Activated CD8-positive, alpha-beta memory T cell treated with anti-CD3 and anti-CD28 coated beads, Interleukin-2, amount 50 U/mL, for 24 hours (primary cell): ENCODE measurements around the gene B4GALT1.
"Not testable (repeated sequence)": the region's sequence is repeated elsewhere in the genome, so short reads cannot be mapped to it uniquely, and the experiment has no call there.

ENCODE experiments used
- DNase-seq: peaks from one replicate; pipeline ENCODE4 v3.0.0-alpha.2; 2020; ENCODE audit errors: extremely low read depth

B4GALT1 gene

GRCh38 chr9:33185406-33185805 is 18.3 kb upstream of the B4GALT1 start:
- no peak for DNase-seq

GRCh38 chr9:33184963-33185362 is 17.8 kb upstream of the B4GALT1 start:
- DNase-seq, result no peak

DNA sequence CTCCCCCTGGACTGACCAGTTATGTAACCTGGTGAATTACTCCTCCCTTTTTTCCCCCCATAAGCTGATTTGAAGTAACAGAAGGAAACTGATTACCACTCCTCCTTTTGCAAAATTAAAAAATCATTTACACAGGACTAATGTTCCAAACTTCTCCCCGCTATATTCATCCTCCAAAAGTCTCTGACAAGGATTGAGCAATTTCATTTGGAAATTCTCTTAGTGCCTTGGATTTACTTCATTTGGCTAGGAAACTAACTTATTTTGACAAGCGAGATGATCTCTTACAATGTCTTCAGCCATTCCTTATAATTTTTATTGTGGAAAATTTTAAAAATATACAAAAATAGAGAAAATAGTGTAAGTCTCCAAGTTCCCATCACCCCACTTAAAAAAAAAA is 15.4 kb upstream of the B4GALT1 start:
- no peak for DNase-seq

- no peak for DNase-seq
Observed at GRCh38 chr9:33180526-33181184, 13.5 kb upstream of the B4GALT1 start.

- no peak for DNase-seq
Observed at GRCh38 chr9:33178972-33179697, 12.0 kb upstream of the B4GALT1 start.

GRCh38 chr9:33177639-33178038 is 10.5 kb upstream of the B4GALT1 start:
- no peak for DNase-seq

DNA sequence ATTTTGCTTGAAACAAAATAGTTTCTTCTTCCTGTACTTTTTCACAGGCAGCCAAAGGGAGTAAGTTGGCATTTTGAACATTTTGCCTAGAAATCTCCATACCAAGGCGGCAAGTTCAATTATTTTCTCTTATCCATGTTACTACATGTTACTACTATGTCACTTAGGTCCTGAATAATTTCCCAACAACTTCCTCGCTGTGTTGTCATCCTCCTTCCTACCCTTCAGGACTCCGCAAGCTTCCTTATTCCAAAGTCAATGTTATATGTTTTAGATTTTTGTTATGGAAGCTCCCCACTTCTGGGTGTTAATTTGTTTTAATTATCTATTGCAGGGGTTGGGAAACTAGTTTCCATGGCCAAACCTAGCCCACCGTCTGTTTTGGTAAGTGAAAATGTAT is 9.9 kb upstream of the B4GALT1 start:
- DNase-seq, result no peak

- no peak for DNase-seq
Observed at GRCh38 chr9:33175649-33176325, 8.7 kb upstream of the B4GALT1 start.

DNA sequence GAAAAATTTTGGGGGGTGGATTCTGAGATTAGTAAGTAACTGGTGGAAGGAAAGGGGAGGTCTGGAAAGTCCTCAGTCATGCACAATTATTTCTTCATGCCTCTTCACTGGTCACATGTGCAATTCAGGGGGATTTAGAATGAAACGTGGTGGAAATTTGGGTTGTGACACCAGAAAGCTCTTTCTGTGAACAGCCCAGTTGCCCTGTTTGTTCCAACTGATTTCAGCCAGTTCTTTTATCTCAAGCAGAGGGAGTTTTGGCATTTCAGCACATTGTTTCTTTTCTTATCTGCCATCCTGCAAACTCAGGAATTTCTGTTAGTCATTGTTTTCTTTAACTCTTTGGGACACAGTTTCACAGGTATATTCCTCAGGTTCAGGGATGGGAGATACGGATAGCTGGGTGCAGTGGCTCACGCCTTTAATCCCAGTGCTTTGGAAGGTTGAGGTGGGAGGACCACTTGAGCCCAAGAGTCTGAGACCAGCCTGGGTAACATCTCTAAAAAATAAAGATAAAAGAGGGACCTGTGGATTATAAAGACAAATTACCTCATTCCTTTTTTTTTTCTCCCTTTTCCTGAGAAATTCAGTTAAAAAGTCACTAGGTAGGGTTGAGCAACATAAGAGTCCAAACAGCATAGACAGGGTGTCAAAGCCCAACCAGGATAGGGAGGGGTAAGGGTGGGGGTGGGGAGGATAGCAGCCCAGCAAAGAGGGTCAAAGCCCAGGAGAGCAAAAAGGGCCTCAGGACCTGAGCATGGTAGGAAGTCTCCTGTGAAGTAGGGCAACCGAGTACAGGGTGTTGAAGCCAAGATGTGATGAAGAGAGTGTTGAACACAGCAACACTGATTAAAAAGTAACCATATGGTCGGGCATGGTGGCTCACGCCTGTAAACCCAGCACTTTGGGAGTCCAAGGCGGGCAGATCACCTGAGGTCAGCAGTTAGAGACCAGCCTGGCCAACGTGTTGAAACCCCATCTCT is 5.4 kb upstream of the B4GALT1 start:
- no peak for DNase-seq

DNA sequence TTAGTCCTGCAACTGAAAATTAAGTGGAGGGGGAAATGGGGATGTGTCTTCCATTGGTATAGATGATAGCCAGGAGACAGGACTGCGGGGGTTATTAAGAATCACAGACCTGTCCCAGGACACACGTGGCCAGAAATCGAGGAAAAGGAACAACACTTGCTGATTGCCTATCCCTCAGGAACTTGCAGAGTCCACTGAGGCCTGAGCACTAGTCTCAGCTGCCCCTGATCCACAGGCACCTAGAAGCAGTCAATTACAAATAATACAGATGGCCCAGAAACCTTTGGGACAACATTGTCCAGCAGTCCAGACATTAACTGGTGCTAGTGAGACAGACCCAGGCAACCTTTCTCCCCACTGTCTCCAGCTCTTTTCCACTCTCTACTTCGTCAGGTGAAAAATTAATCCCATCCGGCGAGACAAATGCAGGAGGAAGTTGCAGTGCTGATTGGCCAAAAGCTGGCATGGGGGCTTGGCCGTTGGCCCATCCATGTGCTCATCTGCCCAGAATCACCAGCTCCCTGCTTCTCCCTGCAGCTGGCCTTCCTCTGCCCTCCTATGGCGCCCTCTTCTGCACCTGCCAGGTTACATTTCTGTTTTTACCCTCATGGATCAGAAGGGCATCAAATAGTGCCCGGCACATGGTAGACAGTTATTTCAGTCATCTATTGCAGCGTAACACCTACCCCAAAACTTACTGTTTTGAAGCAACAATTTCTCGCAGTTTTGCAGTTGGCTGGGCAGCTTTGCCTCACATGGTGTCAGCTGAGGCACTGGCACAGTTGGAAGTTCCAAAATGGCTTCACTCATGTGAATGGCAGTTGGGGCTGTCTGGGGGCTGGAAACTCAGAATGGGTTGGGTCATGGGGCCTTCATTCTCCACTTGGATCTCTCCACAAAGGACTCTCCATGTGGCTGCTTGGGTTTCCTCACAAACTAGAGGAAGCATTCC is 3.6 kb upstream of the B4GALT1 start:
- no peak for DNase-seq

DNA sequence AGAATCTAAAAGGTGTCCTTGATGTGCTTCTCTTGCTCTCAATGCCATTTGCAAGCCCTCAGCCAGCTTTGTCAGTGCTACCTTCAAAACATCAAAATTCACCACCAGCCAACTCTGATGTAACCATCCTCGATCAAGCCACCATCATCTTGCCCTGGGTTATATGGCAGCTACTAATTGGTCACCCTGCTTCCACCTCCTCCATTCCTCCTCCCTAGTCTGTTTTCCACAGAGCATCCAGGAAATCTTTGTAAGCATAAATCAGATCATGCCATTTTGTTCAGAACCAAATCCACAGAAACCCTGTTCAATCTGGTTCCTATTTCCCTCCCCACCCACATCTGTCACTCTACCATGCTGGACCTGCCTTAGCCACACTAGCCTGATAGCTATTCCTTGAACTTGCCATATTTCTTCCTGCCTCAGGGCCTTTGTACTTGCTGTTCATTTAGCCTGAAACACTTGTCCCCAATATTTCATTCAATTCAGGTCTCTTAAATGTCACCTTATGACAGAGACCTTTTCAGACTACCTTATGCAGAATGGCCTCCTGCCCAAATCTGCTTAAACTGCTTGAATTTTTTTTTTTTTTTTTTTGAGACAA is 1.9 kb upstream of the B4GALT1 start:
- no peak for DNase-seq

DNA sequence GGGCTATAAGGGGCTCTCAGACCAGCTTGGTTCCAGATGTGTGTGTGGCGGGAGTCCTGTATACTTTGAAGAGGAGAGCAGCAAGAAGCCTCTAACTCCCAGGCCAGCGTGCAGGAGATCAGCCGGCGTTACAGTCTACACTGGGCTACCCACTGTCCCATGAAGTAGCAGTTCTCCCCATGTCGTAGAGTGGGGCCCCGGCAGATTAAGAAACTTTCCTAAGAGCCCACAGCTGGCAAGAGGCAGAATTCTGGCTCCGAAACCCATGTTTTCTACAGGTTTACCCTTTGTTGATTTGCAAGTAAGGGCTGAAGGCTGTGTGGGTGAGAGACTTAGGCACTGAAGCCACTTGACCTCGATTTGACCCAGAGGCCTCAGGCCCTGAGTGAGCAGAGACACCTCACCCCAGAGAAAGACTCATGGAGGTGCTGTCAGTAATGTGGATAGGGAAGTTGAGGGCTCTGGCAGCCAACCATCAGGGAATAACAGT is 881 bp upstream of the B4GALT1 start:
- no peak for DNase-seq

- no peak for DNase-seq
Observed at GRCh38 chr9:33166231-33167083, 679 bp downstream of the B4GALT1 start.

DNA sequence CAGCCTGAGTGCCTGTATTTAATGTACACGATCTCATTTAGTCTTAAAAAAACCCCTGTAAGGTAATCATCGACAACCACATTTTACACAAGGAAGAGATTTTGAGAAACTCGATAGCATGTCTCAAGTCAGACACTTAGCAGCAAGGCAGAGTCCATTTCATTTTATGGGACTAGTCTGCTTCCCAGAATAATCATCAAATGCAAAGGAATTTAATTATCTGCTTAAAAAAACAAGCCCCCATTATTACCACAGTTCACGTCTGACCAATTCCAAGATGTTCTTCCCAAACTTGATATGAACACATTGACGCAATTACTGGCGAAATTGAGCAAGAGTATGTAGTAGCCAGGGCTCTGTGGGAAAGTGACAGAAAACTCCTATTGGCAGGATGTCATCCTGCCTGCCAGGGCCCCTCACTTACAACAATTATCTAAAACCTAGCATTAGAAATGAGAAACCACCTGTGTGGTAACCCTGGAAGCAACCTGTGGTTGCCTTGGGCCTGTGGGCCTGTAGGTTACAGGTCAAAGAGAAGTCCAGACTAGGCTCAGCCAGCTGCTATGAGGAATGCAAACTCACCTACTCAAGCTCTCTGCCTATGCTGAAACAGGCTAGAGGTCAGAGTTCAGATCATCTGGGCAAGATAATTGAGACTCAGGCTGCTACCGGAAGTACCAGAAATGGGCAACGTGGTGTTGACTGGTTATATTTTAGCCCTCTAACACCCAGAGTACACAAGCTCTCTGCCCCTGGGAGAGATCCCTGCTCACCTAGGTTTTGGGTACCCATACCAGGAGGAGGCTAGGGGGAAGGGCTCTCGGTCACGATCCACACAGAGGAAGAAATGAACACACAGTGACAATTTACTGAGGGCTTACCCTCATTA is 1.6 kb downstream of the B4GALT1 start:
- DNase-seq, result no peak

GRCh38 chr9:33164921-33165262 is 2.2 kb downstream of the B4GALT1 start:
- not testable (repeated sequence) for DNase-seq

- no peak for DNase-seq
Observed at GRCh38 chr9:33164138-33164809, 2.9 kb downstream of the B4GALT1 start.

GRCh38 chr9:33163433-33164137 is 3.6 kb downstream of the B4GALT1 start:
- DNase-seq, result no peak
